ENCODE results near the gene HNMT.
"Not testable (repeated sequence)": the region's sequence is repeated elsewhere in the genome, so short reads cannot be mapped to it uniquely, and the experiment has no call there.

HNMT gene

GRCh38 chr2:137946227-137946626 is 18.0 kb upstream of the HNMT start:
- no peak for DNase-seq (ENCODE audit: low spot score)

GRCh38 chr2:137947032-137947727 is 17.1 kb upstream of the HNMT start:
- peak; percentile 70 for DNase-seq (ENCODE audit: low spot score)

- DNase-seq (ENCODE audit: low spot score), result peak; percentile 70
These were observed 16.4 kb upstream of the HNMT start for GRCh38 chr2:137947728-137948336.

GRCh38 chr2:137948894-137949293 is 15.4 kb upstream of the HNMT start:
- DNase-seq (ENCODE audit: low spot score), result no peak

- DNase-seq (ENCODE audit: low spot score), result no peak
These were observed 14.0 kb upstream of the HNMT start for GRCh38 chr2:137950238-137950637.

- DNase-seq (ENCODE audit: low spot score), result peak; percentile 65
These were observed 12.7 kb upstream of the HNMT start for GRCh38 chr2:137951586-137951985.

GRCh38 chr2:137952586-137953129 is 11.6 kb upstream of the HNMT start:
- peak; percentile 35 for DNase-seq (ENCODE audit: low spot score)

- no peak for DNase-seq (ENCODE audit: low spot score)
These were observed 8.7 kb upstream of the HNMT start for GRCh38 chr2:137955536-137955935.

- peak; percentile 60 for DNase-seq (ENCODE audit: low spot score)
These were observed 7.2 kb upstream of the HNMT start for GRCh38 chr2:137957033-137957432.

- no peak for DNase-seq (ENCODE audit: low spot score)
These were observed 5.1 kb upstream of the HNMT start for GRCh38 chr2:137959166-137959565.

GRCh38 chr2:137960223-137960622 is 4.0 kb upstream of the HNMT start:
- no peak for DNase-seq (ENCODE audit: low spot score)

GRCh38 chr2:137961602-137962001 is 2.7 kb upstream of the HNMT start:
- no peak for DNase-seq (ENCODE audit: low spot score)

GRCh38 chr2:137963535-137964065 is 673 bp upstream of the HNMT start:
- no peak for DNase-seq (ENCODE audit: low spot score)

GRCh38 chr2:137964859-137965459 is 686 bp downstream of the HNMT start:
- DNase-seq (ENCODE audit: low spot score), result no peak

GRCh38 chr2:137966043-137966442 is 1.8 kb downstream of the HNMT start:
- DNase-seq (ENCODE audit: low spot score), result no peak

GRCh38 chr2:137967042-137967441 is 2.8 kb downstream of the HNMT start:
- DNase-seq (ENCODE audit: low spot score), result no peak

- DNase-seq (ENCODE audit: low spot score), result no peak
These were observed 4.5 kb downstream of the HNMT start for GRCh38 chr2:137968477-137969417.

GRCh38 chr2:137969418-137969765 is 5.1 kb downstream of the HNMT start:
- DNase-seq (ENCODE audit: low spot score), result peak; percentile 70

GRCh38 chr2:137969876-137970275 is 5.6 kb downstream of the HNMT start:
- DNase-seq (ENCODE audit: low spot score), result no peak

- DNase-seq (ENCODE audit: low spot score), result not testable (repeated sequence)
These were observed 7.0 kb downstream of the HNMT start for GRCh38 chr2:137971259-137971658.

- no peak for DNase-seq (ENCODE audit: low spot score)
These were observed 9.0 kb downstream of the HNMT start for GRCh38 chr2:137973280-137973679.
